ENCODE results near the gene CLINT1.
"Not testable (repeated sequence)": the region's sequence is repeated elsewhere in the genome, so short reads cannot be mapped to it uniquely, and the experiment has no call there.

Gene CLINT1

GRCh38 chr5:157890836-157891597 lies 32.1 kb upstream of the CLINT1 start:
- TF ChIP-seq FOXP2 (optimal IDR thresholded peaks at IDR 0.05; ENCODE audit: control extremely low read depth, extremely low read length, insufficient read depth), result no peak
- TF ChIP-seq POLR2AphosphoS5 (IDR thresholded peaks at IDR 0.05; ENCODE audit: borderline replicate concordance, low read depth, low read length), result no peak
- TF ChIP-seq EZH2 (IDR thresholded peaks at IDR 0.05), result no peak
- Histone ChIP-seq H3K4me3 (no peak overlapping the region), H3K9me3 (ENCODE audit: low read depth, low read length) (no peaks in the 10 kb centered on the region), H3K36me3 (ENCODE audit: insufficient read depth, low read length) (no peaks in the 10 kb centered on the region), H3K9ac (ENCODE audit: insufficient read length) (no peak overlapping the region), H3K27ac (no peak overlapping the region)
- DNase-seq (ENCODE audit: low read depth, low spot score), result no peak

- Histone ChIP-seq H3K27ac (no peak overlapping the region), H3K36me3 (ENCODE audit: insufficient read depth, low read length) (no peaks in the 10 kb centered on the region), H3K4me3 (no peak overlapping the region), H3K9me3 (ENCODE audit: low read depth, low read length) (no peaks in the 10 kb centered on the region), H3K9ac (ENCODE audit: insufficient read length) (no peak overlapping the region)
- no peak for DNase-seq (ENCODE audit: low read depth, low spot score)
- TF ChIP-seq POLR2AphosphoS5 (IDR thresholded peaks at IDR 0.05; ENCODE audit: borderline replicate concordance, low read depth, low read length), result no peak
- no peak for TF ChIP-seq FOXP2 (optimal IDR thresholded peaks at IDR 0.05; ENCODE audit: control extremely low read depth, extremely low read length, insufficient read depth)
- no peak for TF ChIP-seq EZH2 (IDR thresholded peaks at IDR 0.05)
Observed at GRCh38 chr5:157888814-157889532, 30.0 kb upstream of the CLINT1 start.

GRCh38 chr5:157886796-157887380 lies 27.9 kb upstream of the CLINT1 start:
- Histone ChIP-seq H3K4me3 (no peak overlapping the region), H3K9me3 (ENCODE audit: low read depth, low read length) (no peaks in the 10 kb centered on the region), H3K27ac (no peak overlapping the region), H3K9ac (ENCODE audit: insufficient read length) (no peak overlapping the region), H3K36me3 (ENCODE audit: insufficient read depth, low read length) (no peaks in the 10 kb centered on the region)
- DNase-seq (ENCODE audit: low read depth, low spot score), result no peak
- TF ChIP-seq FOXP2 (optimal IDR thresholded peaks at IDR 0.05; ENCODE audit: control extremely low read depth, extremely low read length, insufficient read depth) (no peak), POLR2AphosphoS5 (IDR thresholded peaks at IDR 0.05; ENCODE audit: borderline replicate concordance, low read depth, low read length) (no peak), EZH2 (IDR thresholded peaks at IDR 0.05) (no peak)

GRCh38 chr5:157885051-157885450 lies 26.1 kb upstream of the CLINT1 start:
- not testable (repeated sequence) for H3K9me3 ChIP-seq (ENCODE audit: low read depth, low read length); H3K27ac ChIP-seq; DNase-seq (ENCODE audit: low read depth, low spot score); H3K9ac ChIP-seq (ENCODE audit: insufficient read length); H3K4me3 ChIP-seq; H3K36me3 ChIP-seq (ENCODE audit: insufficient read depth, low read length)

- H3K4me3 ChIP-seq; DNase-seq (ENCODE audit: low read depth, low spot score); H3K27ac ChIP-seq; H3K36me3 ChIP-seq (ENCODE audit: insufficient read depth, low read length); H3K9me3 ChIP-seq (ENCODE audit: low read depth, low read length); H3K9ac ChIP-seq (ENCODE audit: insufficient read length): not testable (repeated sequence)
Observed at GRCh38 chr5:157881498-157881897, 22.6 kb upstream of the CLINT1 start.

GRCh38 chr5:157877821-157878220 lies 18.9 kb upstream of the CLINT1 start:
- Histone ChIP-seq H3K36me3 (ENCODE audit: insufficient read depth, low read length) (no peaks in the 10 kb centered on the region), H3K4me3 (no peak overlapping the region), H3K9ac (ENCODE audit: insufficient read length) (no peak overlapping the region), H3K27ac (no peak overlapping the region), H3K9me3 (ENCODE audit: low read depth, low read length) (no peaks in the 10 kb centered on the region)
- TF ChIP-seq POLR2AphosphoS5 (IDR thresholded peaks at IDR 0.05; ENCODE audit: borderline replicate concordance, low read depth, low read length) (no peak), EZH2 (IDR thresholded peaks at IDR 0.05) (no peak), FOXP2 (optimal IDR thresholded peaks at IDR 0.05; ENCODE audit: control extremely low read depth, extremely low read length, insufficient read depth) (no peak)
- no peak for DNase-seq (ENCODE audit: low read depth, low spot score)

GRCh38 chr5:157874861-157875260 lies 15.9 kb upstream of the CLINT1 start:
- no peak overlapping the region for H3K9ac ChIP-seq (ENCODE audit: insufficient read length)
- TF ChIP-seq FOXP2 (optimal IDR thresholded peaks at IDR 0.05; ENCODE audit: control extremely low read depth, extremely low read length, insufficient read depth), result no peak
- no peak for TF ChIP-seq POLR2AphosphoS5 (IDR thresholded peaks at IDR 0.05; ENCODE audit: borderline replicate concordance, low read depth, low read length)
- no peak for TF ChIP-seq EZH2 (IDR thresholded peaks at IDR 0.05)
- no peaks in the 10 kb centered on the region for H3K36me3 ChIP-seq (ENCODE audit: insufficient read depth, low read length)
- no peaks in the 10 kb centered on the region for H3K9me3 ChIP-seq (ENCODE audit: low read depth, low read length)
- H3K4me3 ChIP-seq, result no peak overlapping the region
- H3K27ac ChIP-seq, result no peak overlapping the region
- no peak for DNase-seq (ENCODE audit: low read depth, low spot score)

- TF ChIP-seq FOXP2 (optimal IDR thresholded peaks at IDR 0.05; ENCODE audit: control extremely low read depth, extremely low read length, insufficient read depth) (no peak), EZH2 (IDR thresholded peaks at IDR 0.05) (no peak), POLR2AphosphoS5 (IDR thresholded peaks at IDR 0.05; ENCODE audit: borderline replicate concordance, low read depth, low read length) (no peak)
- Histone ChIP-seq H3K27ac (no peak overlapping the region), H3K9me3 (ENCODE audit: low read depth, low read length) (no peaks in the 10 kb centered on the region), H3K36me3 (ENCODE audit: insufficient read depth, low read length) (no peaks in the 10 kb centered on the region), H3K9ac (ENCODE audit: insufficient read length) (no peak overlapping the region), H3K4me3 (no peak overlapping the region)
- no peak for DNase-seq (ENCODE audit: low read depth, low spot score)
Observed at GRCh38 chr5:157870837-157871834, 12.2 kb upstream of the CLINT1 start.
